ENCODE data around the gene LSR.

Gene LSR

GRCh38 chr19:35290381-35291127, 41.8 kb downstream of the LSR start:
- DNase-seq: no peak

GRCh38 chr19:35291259-35291658, 42.5 kb downstream of the LSR start:
- no peak for DNase-seq

GRCh38 chr19:35291916-35292315, 43.1 kb downstream of the LSR start, which contains the start of gene MAG:
TSS of gene MAG (plus strand) at chr19:35292161. CDS start at chr19:35295409, 3,248 bp downstream.
- no peak for DNase-seq

- DNase-seq: no peak
Observed at GRCh38 chr19:35292421-35293362, 43.9 kb downstream of the LSR start.

- DNase-seq: no peak
Observed at GRCh38 chr19:35293363-35293739, 44.5 kb downstream of the LSR start.

- no peak for DNase-seq
Observed at GRCh38 chr19:35293808-35294207, 45.0 kb downstream of the LSR start.

- no peak for DNase-seq
Observed at GRCh38 chr19:35294328-35294727, 45.5 kb downstream of the LSR start.

- no peak for DNase-seq
Observed at GRCh38 chr19:35294859-35295791, 46.3 kb downstream of the LSR start.

GRCh38 chr19:35295792-35296462, 47.1 kb downstream of the LSR start:
- no peak for DNase-seq

GRCh38 chr19:35296644-35297514, 48.1 kb downstream of the LSR start:
- DNase-seq: no peak

- DNase-seq: no peak
Observed at GRCh38 chr19:35297515-35297848, 48.7 kb downstream of the LSR start.

- no peak for DNase-seq
Observed at GRCh38 chr19:35297922-35298321, 49.1 kb downstream of the LSR start.

GRCh38 chr19:35298561-35298972, 49.8 kb downstream of the LSR start:
- DNase-seq: no peak

- DNase-seq: no peak
Observed at GRCh38 chr19:35299523-35300338, 50.9 kb downstream of the LSR start.

- no peak for DNase-seq
Observed at GRCh38 chr19:35300339-35300649, 51.5 kb downstream of the LSR start.

- no peak for DNase-seq
Observed at GRCh38 chr19:35301961-35302360, 53.2 kb downstream of the LSR start.

GRCh38 chr19:35302446-35302845, 53.6 kb downstream of the LSR start:
- no peak for DNase-seq

GRCh38 chr19:35303357-35303915, 54.6 kb downstream of the LSR start:
- peak; percentile 51 for DNase-seq

- no peak for DNase-seq
Observed at GRCh38 chr19:35304036-35304435, 55.2 kb downstream of the LSR start.

GRCh38 chr19:35305181-35305580, 56.4 kb downstream of the LSR start:
- no peak for DNase-seq

Measured in inflammatory macrophage treated with lipopolysaccharide for 4 hours (primary cell).